GM18873 (cell line): ENCODE data around the gene MRPS27.
A peak's percentile ranks its signal among the peaks of the same experiment; 100 is the strongest.
"Not testable (repeated sequence)": the region's sequence is repeated elsewhere in the genome, so short reads cannot be mapped to it uniquely, and the experiment has no call there.

Experiments
- ATAC-seq: cut with Tn5 transposase; IDR thresholded peaks from one replicate; pipeline ENCODE4 v1.9.1; 2021; ENCODE audit warnings: mild to moderate bottlenecking, moderate library complexity, moderate number of reproducible peaks; ENCODE audit not compliant: unreplicated experiment, low FRiP score

Gene MRPS27

DNA sequence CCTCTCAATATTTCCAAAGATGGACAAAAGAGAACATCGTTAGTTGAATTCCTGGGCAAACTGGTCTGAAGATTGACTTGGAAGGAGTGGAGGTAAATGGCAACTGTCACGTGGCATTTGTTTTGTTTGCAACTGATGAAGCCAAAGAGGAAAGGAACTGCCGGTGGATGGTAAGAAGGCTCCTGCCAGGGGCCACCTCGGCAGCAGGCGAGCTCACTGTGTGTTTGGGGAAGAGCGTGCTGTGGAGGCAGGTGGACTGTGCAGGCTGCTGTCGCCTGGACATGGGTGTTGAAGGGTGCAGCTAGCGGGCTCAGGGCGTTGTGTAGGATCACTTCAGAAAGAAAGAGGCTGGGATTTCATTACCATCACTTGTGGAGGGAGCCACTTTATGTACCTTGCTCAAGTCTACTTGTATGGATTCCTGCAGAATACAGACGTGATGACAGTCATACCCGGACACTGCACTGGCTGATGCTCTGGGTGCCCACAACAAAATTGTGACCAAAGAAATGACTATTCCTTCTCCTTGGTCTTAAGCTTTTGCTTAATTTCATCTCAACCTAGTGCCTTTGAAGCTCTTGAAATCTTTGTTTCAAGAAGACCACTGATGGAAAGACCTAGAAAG is 140.1 kb downstream of the MRPS27 start:
- ATAC-seq, result no peak

DNA sequence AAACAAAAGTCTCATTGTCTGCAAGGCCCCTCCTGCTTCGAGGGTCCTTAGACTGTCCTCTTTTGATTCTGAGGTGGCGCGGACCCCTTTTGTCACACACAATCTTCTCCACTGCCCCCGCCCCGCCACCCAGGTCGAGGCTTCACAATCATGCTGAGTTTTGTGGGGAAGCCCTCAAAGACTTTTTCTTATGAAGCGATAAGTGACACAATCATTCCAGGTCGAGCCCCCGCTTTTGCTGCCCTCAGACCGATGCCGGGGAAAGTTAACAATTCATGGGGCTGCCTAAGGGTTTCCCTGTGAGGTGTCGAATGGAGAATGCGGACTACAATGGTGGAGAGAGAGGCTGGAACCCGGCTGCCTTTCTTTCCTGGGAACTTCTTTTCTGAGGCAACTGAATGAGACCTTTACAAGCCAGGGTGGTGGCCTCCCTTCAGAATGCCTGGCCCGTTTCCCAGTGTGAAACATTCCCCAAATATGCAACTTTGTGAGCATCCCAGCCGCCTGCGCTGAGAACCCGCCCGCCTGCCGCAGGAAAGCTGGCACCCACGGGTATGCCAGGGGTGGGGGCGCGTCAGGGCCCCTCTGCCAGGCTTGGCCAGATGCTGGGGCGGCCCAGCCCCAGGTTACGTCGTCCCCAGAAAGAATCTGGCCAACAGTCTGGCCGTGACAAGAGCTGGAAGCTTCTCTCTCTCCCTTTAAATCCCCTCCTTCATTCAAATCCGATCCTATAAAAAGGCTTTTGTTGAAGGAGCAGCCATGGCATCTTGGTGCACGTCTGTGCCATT is 140.8 kb downstream of the MRPS27 start:
- no peak for ATAC-seq

DNA sequence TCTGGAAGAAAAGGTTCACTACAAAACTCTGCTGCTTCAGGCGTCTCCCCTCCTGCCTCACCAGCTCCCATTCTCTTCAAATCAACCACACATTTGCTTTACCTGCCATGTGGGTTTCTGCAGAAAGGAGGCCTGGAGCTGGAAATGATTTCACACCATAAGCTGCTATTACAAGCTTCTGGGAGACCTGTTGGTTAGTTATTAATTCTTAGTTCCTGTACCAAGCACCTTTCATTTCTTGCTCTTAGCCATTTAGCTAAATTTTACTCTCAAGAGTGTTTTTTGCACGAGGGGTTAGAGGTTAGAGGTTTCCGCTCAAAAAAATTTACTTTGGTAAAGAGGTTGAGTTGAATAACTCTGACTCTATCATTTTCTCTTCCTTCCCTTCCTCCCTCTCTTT is 142.5 kb downstream of the MRPS27 start:
- ATAC-seq, result peak; percentile 79

DNA sequence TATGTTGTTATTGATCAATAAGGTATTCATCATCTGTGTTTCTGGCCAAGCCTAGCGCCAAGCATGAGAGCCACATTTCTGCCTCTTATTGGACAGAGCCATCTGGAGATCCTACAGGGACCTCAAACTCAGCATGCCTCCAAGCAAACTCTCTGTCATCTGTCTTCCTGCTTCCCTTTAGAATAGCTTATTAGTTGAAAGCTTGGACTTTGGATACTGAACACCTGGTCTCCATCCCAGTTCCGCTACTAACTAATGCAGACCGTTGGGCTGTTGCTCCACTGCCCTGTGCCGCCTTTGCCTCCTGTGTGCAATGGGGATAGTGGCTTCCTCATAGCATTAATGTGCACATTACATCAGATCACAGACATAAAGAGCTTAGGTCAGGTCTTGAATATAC is 147.3 kb downstream of the MRPS27 start:
- no peak for ATAC-seq

DNA sequence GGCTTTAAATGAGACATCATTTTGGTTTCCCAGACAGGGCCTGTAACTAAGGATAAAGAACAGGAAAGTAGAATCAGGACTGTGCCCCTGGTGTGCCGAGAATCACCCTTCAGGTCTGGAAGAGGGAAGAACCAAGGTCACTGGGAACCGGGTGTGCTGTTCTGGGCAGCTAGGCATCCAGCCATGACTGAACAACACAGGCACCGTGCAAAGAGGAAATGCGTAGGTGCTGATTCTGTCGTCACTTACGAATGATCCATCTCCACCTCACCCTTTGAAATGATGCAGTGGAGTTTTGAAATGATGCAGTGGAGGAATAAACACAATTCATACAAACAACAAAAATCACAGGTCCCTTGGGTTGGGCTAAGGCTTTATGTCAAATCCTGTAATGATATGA is 148.4 kb downstream of the MRPS27 start:
- ATAC-seq, result no peak

DNA sequence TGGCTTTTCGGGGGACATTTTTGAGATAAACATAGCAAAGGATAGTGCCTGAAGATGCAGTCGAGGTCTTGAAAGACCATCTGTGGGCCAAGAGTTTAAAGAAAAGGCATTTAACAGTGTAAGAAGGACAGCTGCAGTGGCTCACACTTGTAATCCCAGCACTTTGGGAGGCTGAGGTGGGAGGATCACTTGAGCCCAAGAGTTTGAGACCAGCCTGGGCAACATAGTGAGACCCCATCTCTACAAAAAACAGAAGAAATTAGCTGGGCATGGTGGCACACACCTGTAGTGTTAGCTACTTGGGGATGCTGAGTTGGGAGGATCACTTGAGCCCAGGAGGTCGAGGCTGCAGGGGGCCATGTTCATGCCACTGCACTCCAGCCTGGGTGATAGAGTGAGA is 148.9 kb downstream of the MRPS27 start:
- not testable (repeated sequence) for ATAC-seq

DNA sequence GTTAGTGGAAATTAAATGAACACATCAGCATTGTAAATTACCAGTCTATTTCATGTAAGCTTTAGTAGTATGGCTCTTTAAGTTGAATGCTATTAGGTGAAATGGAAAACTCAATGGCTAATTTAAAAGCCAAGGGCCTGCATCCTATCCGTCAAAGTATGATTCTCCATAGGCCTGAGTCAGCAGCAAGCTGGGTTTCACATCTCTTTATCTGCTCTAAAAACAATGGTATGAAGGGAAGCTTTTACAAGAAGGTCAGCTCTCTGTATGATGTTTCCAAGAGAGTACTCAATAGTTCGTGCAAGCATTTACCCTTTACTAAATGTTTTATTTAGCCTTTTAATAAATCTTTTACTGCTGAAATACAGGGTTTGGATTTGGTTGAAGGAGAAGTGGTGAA is 149.9 kb downstream of the MRPS27 start:
- no peak for ATAC-seq
